HepG2 (cell line): Measurements from ENCODE around the gene KIAA0825. TPM values are rescaled to one million over a fixed set of nuclear protein-coding genes. Genes with fewer than 3 reads are reported as not detected.

Experiments
- ATF4 ChIP-seq, 2 experiments: fragments of 450-650 bp in 1 of 2; sonication (generic) in 1 of 2; formaldehyde crosslinking; IDR thresholded peaks; 2 replicates each; pipeline versions ENCODE4 v1.5.0 to v1.8.0; 2020 to 2022; ENCODE audit warnings: mild to moderate bottlenecking in 1 of 2, missing genetic modification reagents in 1 of 2
- DR1 ChIP-seq: sonication (generic); formaldehyde crosslinking; IDR thresholded peaks from 2 replicates; pipeline ENCODE4 v1.8.0; 2021; ENCODE audit warnings: mild to moderate bottlenecking, missing genetic modification reagents, inconsistent platforms
- E2F1 ChIP-seq: sonication (generic); formaldehyde crosslinking; IDR thresholded peaks from 2 replicates; pipeline ENCODE4 v1.5.0; 2020; ENCODE audit warnings: missing genetic modification reagents
- EHMT2 ChIP-seq: fragments of 200-600 bp; sonication (generic); IDR thresholded peaks from 2 replicates; pipeline ENCODE4 v1.7.0; 2017; ENCODE audit warnings: antibody characterized with exemption, low read depth, low read length, borderline replicate concordance
- GATAD1 ChIP-seq: IDR thresholded peaks from 2 replicates; pipeline ENCODE4 v1.6.1; 2016; ENCODE audit warnings: missing genetic modification reagents, missing compliant biosample characterization
- GPN1 ChIP-seq: sonication (generic); formaldehyde crosslinking; IDR thresholded peaks from 2 replicates; pipeline ENCODE4 v1.5.1; 2020; ENCODE audit warnings: missing genetic modification reagents, borderline replicate concordance
- HMGA1 ChIP-seq: sonication (generic); formaldehyde crosslinking; conservative IDR thresholded peaks from 2 replicates; pipeline ENCODE4 v1.4.0; 2020; ENCODE audit warnings: missing genetic modification reagents
- KDM2A ChIP-seq: sonication (generic); formaldehyde crosslinking; IDR thresholded peaks from 2 replicates; pipeline ENCODE4 v1.4.0; 2020; ENCODE audit warnings: low read depth, missing genetic modification reagents, borderline replicate concordance
- MAFG ChIP-seq: sonication (generic); formaldehyde crosslinking; IDR thresholded peaks from 2 replicates; pipeline ENCODE4 v1.5.1; 2020; ENCODE audit warnings: mild to moderate bottlenecking, missing genetic modification reagents
- MAZ ChIP-seq, 2 experiments: sonication (generic) in 1 of 2; formaldehyde crosslinking in 1 of 2; IDR thresholded peaks; 2 replicates each; pipeline versions ENCODE4 v1.5.0 to v1.6.1; 2012 to 2020; ENCODE audit warnings: low read depth in 2 of 2, mild to moderate bottlenecking in 2 of 2, borderline replicate concordance in 1 of 2, improper control_type of control experiment in 1 of 2, low read length in 1 of 2, missing genetic modification reagents in 1 of 2, moderate library complexity in 1 of 2
- MEIS1 ChIP-seq: sonication (generic); formaldehyde crosslinking; IDR thresholded peaks from 2 replicates; pipeline ENCODE4 v1.9.0; 2021; ENCODE audit warnings: mild to moderate bottlenecking, missing genetic modification reagents, moderate library complexity, borderline replicate concordance
- MTA3 ChIP-seq: sonication (generic); formaldehyde crosslinking; IDR thresholded peaks from 2 replicates; pipeline ENCODE4 v1.4.0; 2020; ENCODE audit warnings: missing genetic modification reagents
- MXD4 ChIP-seq: IDR thresholded peaks from 2 replicates; pipeline ENCODE4 v1.6.1; 2016; ENCODE audit warnings: mild to moderate bottlenecking, missing biosample characterization, missing genetic modification reagents
- NFIB ChIP-seq: sonication (generic); formaldehyde crosslinking; IDR thresholded peaks from 2 replicates; pipeline ENCODE4 v1.9.0; 2021; ENCODE audit warnings: missing genetic modification reagents, mild to moderate bottlenecking, borderline replicate concordance
- NFKBIZ ChIP-seq: IDR thresholded peaks from 2 replicates; pipeline ENCODE4 v1.6.1; 2018; ENCODE audit warnings: missing genetic modification reagents, missing compliant biosample characterization
- NR2F2 ChIP-seq: IDR thresholded peaks from 2 replicates; pipeline ENCODE4 v1.6.1; 2012; ENCODE audit warnings: low read depth, inconsistent platforms, borderline replicate concordance
- RARA ChIP-seq: IDR thresholded peaks from 2 replicates; pipeline ENCODE4 v1.6.1; 2016; ENCODE audit warnings: missing genetic modification reagents, missing compliant biosample characterization
- RCOR2 ChIP-seq: IDR thresholded peaks from 2 replicates; pipeline ENCODE4 v1.6.1; 2016; ENCODE audit warnings: missing biosample characterization, missing genetic modification reagents
- RNF2 ChIP-seq: fragments of 450-650 bp; conservative IDR thresholded peaks from 2 replicates; pipeline ENCODE4 v1.6.1; 2016; ENCODE audit warnings: low read depth
- SCMH1 ChIP-seq: sonication (generic); formaldehyde crosslinking; IDR thresholded peaks from 2 replicates; pipeline ENCODE4 v1.9.0; 2021; ENCODE audit warnings: missing genetic modification reagents, mild to moderate bottlenecking, borderline replicate concordance
- SIX1 ChIP-seq: sonication (generic); formaldehyde crosslinking; IDR thresholded peaks from 2 replicates; pipeline ENCODE4 v1.4.0; 2020; ENCODE audit warnings: missing genetic modification reagents, borderline replicate concordance
- YEATS2 ChIP-seq: sonication (generic); formaldehyde crosslinking; IDR thresholded peaks from 2 replicates; pipeline ENCODE4 v1.4.0; 2020; ENCODE audit warnings: missing genetic modification reagents, borderline replicate concordance
- ZFP41 ChIP-seq: sonication (generic); formaldehyde crosslinking; IDR thresholded peaks from 2 replicates; pipeline ENCODE4 v1.4.0; 2020; ENCODE audit warnings: mild to moderate bottlenecking, missing genetic modification reagents, borderline replicate concordance
- ZNF138 ChIP-seq: sonication (generic); formaldehyde crosslinking; IDR thresholded peaks from 2 replicates; pipeline ENCODE4 v1.5.0; 2020; ENCODE audit warnings: mild to moderate bottlenecking, low read depth, missing genetic modification reagents
- ZNF569 ChIP-seq: sonication (generic); formaldehyde crosslinking; IDR thresholded peaks from 2 replicates; pipeline ENCODE4 v1.5.0; 2020; ENCODE audit warnings: mild to moderate bottlenecking, missing genetic modification reagents, moderate library complexity, borderline replicate concordance
- ZNF639 ChIP-seq: conservative IDR thresholded peaks from 2 replicates; pipeline ENCODE4 v1.6.1; 2018; ENCODE audit warnings: missing genetic modification reagents
- ZSCAN30 ChIP-seq: sonication (generic); formaldehyde crosslinking; IDR thresholded peaks from 2 replicates; pipeline ENCODE4 v1.5.0; 2020; ENCODE audit warnings: mild to moderate bottlenecking, missing genetic modification reagents
- polyA plus RNA-seq, 8 experiments: library from polyadenylated mRNA; depleted of rRNA in 3 of 8; stranded (reverse) in 7 of 8; unstranded in 1 of 8; fragments of >200 nt; fragmentation: Illumina TruSeq in 4 of 8; extraction: Trizol in 4 of 8; gene quantifications; 2 replicates each; pipeline versions ENCODE4 v1.2.1 to v1.2.3, GENCODE V29; 2011 to 2016; ENCODE audit warnings: low read depth in 4 of 8, missing spikeins in 1 of 8, mixed read lengths in 1 of 8; ENCODE audit not compliant: insufficient read depth in 1 of 8
- total RNA-seq, 5 experiments: library from RNA; depleted of rRNA; stranded (reverse); fragments of >200 nt; fragmentation: Illumina TruSeq; extraction: Trizol; gene quantifications; 2 replicates each; pipeline ENCODE4 v1.2.3, GENCODE V29; 2016; ENCODE audit warnings: low read depth in 1 of 5

KIAA0825 gene
- total and polyA plus RNA-seq, 2 of the 13 experiments (the other 11 are each of a cell fraction or from before 2014, with no cell fraction given): 0.05 to 0.51 TPM

GRCh38 chr5:94111209-94112004 lies 507.0 kb downstream of the KIAA0825 start (continued):
- TF ChIP-seq ZNF569 (CRISPR knock-in tag) (peak; percentile 47; the same call in 1 of the 2 replicates), EHMT2 (no peak), E2F1 (CRISPR knock-in tag) (peak; percentile 51; the same call in 1 of the 2 replicates), HMGA1 (CRISPR knock-in tag) (no peak), ZFP41 (CRISPR knock-in tag) (no peak), RCOR2 (CRISPR knock-in tag) (no peak), YEATS2 (CRISPR knock-in tag) (peak; percentile 83; the same call in 1 of the 2 replicates), ZSCAN30 (CRISPR knock-in tag) (0 out of 2 replicates have a peak, but pooled peaks have one; percentile 41), MAFG (CRISPR knock-in tag) (no peak), RARA (CRISPR knock-in tag) (peak; percentile 44; the same call in 1 of the 2 replicates), NR2F2 (no peak), ZNF138 (no peak), ATF4 (CRISPR knock-in tag; IDR thresholded peaks at IDR 0.05) (peak in 1 of 2 experiments; percentile 37; a peak in 1 of 4 replicates), MEIS1 (CRISPR knock-in tag) (peak; percentile 81), KDM2A (peak; percentile 89), SCMH1 (CRISPR knock-in tag) (no peak), GPN1 (CRISPR knock-in tag) (no peak), ZNF639 (CRISPR knock-in tag) (peak; percentile 83; the same call in 1 of the 2 replicates), DR1 (peak; percentile 70), SIX1 (no peak), RNF2 (0 out of 2 replicates have a peak, but pooled peaks have one; percentile 58), MXD4 (peak; percentile 86), MTA3 (CRISPR knock-in tag) (no peak), MAZ (IDR thresholded peaks at IDR 0.05; ENCODE audit: borderline replicate concordance, low read depth, low read length) (peak; percentile 23; the same call in 1 of the 2 replicates), MAZ (CRISPR knock-in tag; IDR thresholded peaks at IDR 0.05; ENCODE audit: low read depth) (0 out of 2 replicates have a peak, but pooled peaks have one; percentile 73), NFKBIZ (no peak), NFIB (CRISPR knock-in tag) (no peak), GATAD1 (CRISPR knock-in tag) (peak; percentile 83)
